Suprapubic skin (tissue), 4 donors: ENCODE results near the gene DNPH1. TPM values are rescaled to one million over a fixed set of nuclear protein-coding genes. Genes with fewer than 3 reads are reported as not detected.
A peak's percentile ranks its signal among the peaks of the same experiment; 100 is the strongest.

Source experiments
- DNase-seq, 2 donors: peaks; one replicate each; pipeline ENCODE4 v3.0.0-alpha.2; 2019; ENCODE audit warnings: low spot score in 2 of 2
- H3K27ac ChIP-seq: fragments of 200-600 bp; sonication (generic); one replicate; pipeline ENCODE4 v1.5.1; 2019
- H3K27me3 ChIP-seq: fragments of 200-600 bp; sonication (generic); one replicate; pipeline ENCODE4 v1.5.1; 2019
- H3K36me3 ChIP-seq: fragments of 200-600 bp; sonication (generic); one replicate; pipeline ENCODE4 v1.5.1; 2019
- H3K4me1 ChIP-seq: fragments of 200-600 bp; sonication (generic); one replicate; pipeline ENCODE4 v1.5.1; 2019
- H3K4me3 ChIP-seq: fragments of 200-600 bp; sonication (generic); one replicate; pipeline ENCODE4 v1.5.1; 2019; ENCODE audit warnings: mild to moderate bottlenecking
- H3K9me3 ChIP-seq: fragments of 200-600 bp; sonication (generic); one replicate; pipeline ENCODE4 v1.5.1; 2019
- CTCF ChIP-seq, 2 donors: fragments of 200-600 bp in 1 of 2; fragments of 450-650 bp in 1 of 2; sonication (generic) in 1 of 2; IDR thresholded peaks; one replicate each; pipeline ENCODE4 v1.5.1; 2016 to 2019; ENCODE audit warnings: antibody characterized with exemption in 2 of 2, mild to moderate bottlenecking in 1 of 2, moderate library complexity in 1 of 2
- EP300 ChIP-seq: sonication (generic); formaldehyde crosslinking; IDR thresholded peaks from one replicate; pipeline ENCODE4 v1.6.1; 2017; ENCODE audit warnings: antibody characterized with exemption
- POLR2A ChIP-seq, 2 donors: fragments of 450-650 bp; IDR thresholded peaks; one replicate each; pipeline ENCODE4 v1.6.1; 2017; ENCODE audit warnings: antibody characterized with exemption in 2 of 2, mild to moderate bottlenecking in 2 of 2, moderate library complexity in 2 of 2
- POLR2AphosphoS5 ChIP-seq, 3 donors: sonication (generic); formaldehyde crosslinking; IDR thresholded peaks; one replicate each; pipeline ENCODE4 v1.6.1; 2017; ENCODE audit warnings: antibody characterized with exemption in 3 of 3
- WGBS: methylation state at CpG from one replicate; pipeline ENCODE4 v1.1.5; 2018; 5-methylcytosine and 5-hydroxymethylcytosine counted together
- total RNA-seq, 4 donors: library from RNA; depleted of rRNA; stranded (reverse); fragments of >200 nt; gene quantifications; one replicate each; pipeline ENCODE4 v1.1.0, GENCODE V29; 2016

The DNPH1 gene
- total RNA-seq, 4 donors from 2014 or later = 21.9 to 88.4 (median 74.4) TPM

GRCh38 chr6:43183441-43183840 lies 45.8 kb downstream of the DNPH1 start:
- 94% methylated on average over 4 of the region's 4 CpGs for WGBS
- TF ChIP-seq POLR2AphosphoS5 (IDR thresholded peaks at IDR 0.05) (no peak), EP300 (no peak), POLR2A (IDR thresholded peaks at IDR 0.05) (no peak), CTCF (IDR thresholded peaks at IDR 0.05) (no peak)

GRCh38 chr6:43181942-43182860 lies 47.1 kb downstream of the DNPH1 start, which contains the start of gene CUL9:
TSS of gene CUL9 (plus strand) at chr6:43182196. CDS start at chr6:43184311, 2,115 bp downstream.
- WGBS = 2% methylated on average over 23 of the region's 51 CpGs
- Histone ChIP-seq H3K36me3 (peaks cover 43% of the 10 kb centered on the region), H3K4me1 (peaks cover 59% of the 10 kb centered on the region), H3K27ac (peak within 1 kb of the TSS; percentile 81), H3K4me3 (peak within 1 kb of the TSS; percentile 79), H3K27me3 (no peaks in the 10 kb centered on the region), H3K9me3 (no peaks in the 10 kb centered on the region)
- peak; percentile 91 for DNase-seq
- TF ChIP-seq POLR2A (IDR thresholded peaks at IDR 0.05) (peak in 1 of 2 donors; percentile 45), CTCF (IDR thresholded peaks at IDR 0.05) (no peak), POLR2AphosphoS5 (IDR thresholded peaks at IDR 0.05) (peak in 2 of 3 donors; percentile 74 to 97)

More at GRCh38 chr6:43183441-43183840, 45.8 kb downstream of the DNPH1 start:
- Histone ChIP-seq H3K27me3 (no peaks in the 10 kb centered on the region), H3K9me3 (no peaks in the 10 kb centered on the region), H3K4me3 (no peak overlapping the region), H3K27ac (no peak overlapping the region), H3K36me3 (peaks cover 47% of the 10 kb centered on the region), H3K4me1 (peaks cover 67% of the 10 kb centered on the region)
- no peak for DNase-seq

GRCh38 chr6:43181621-43181941 lies 47.7 kb downstream of the DNPH1 start:
- H3K36me3 ChIP-seq = peaks cover 41% of the 10 kb centered on the region
- no peaks in the 10 kb centered on the region for H3K27me3 ChIP-seq
- peaks cover 54% of the 10 kb centered on the region for H3K4me1 ChIP-seq
- 45% methylated on average over 9 of the region's 9 CpGs for WGBS
- DNase-seq = no peak
- H3K27ac ChIP-seq = peak overlapping the region; percentile 81
- no peaks in the 10 kb centered on the region for H3K9me3 ChIP-seq
- TF ChIP-seq EP300 (no peak), POLR2AphosphoS5 (IDR thresholded peaks at IDR 0.05) (no peak), POLR2A (IDR thresholded peaks at IDR 0.05) (no peak), CTCF (IDR thresholded peaks at IDR 0.05) (no peak)
- peak overlapping the region; percentile 79 for H3K4me3 ChIP-seq

GRCh38 chr6:43180985-43181384 lies 48.3 kb downstream of the DNPH1 start:
- no peak for DNase-seq
- Histone ChIP-seq H3K4me3 (no peak overlapping the region), H3K27me3 (no peaks in the 10 kb centered on the region), H3K27ac (no peak overlapping the region), H3K36me3 (peaks cover 42% of the 10 kb centered on the region), H3K4me1 (peaks cover 48% of the 10 kb centered on the region), H3K9me3 (no peaks in the 10 kb centered on the region)
- 64% methylated on average over 5 of the region's 5 CpGs for WGBS
- TF ChIP-seq POLR2A (IDR thresholded peaks at IDR 0.05) (no peak), CTCF (IDR thresholded peaks at IDR 0.05) (no peak), EP300 (no peak), POLR2AphosphoS5 (IDR thresholded peaks at IDR 0.05) (no peak)

- Histone ChIP-seq H3K27ac (no peak overlapping the region), H3K36me3 (peaks cover 40% of the 10 kb centered on the region), H3K27me3 (no peaks in the 10 kb centered on the region), H3K4me1 (peaks cover 42% of the 10 kb centered on the region), H3K9me3 (no peaks in the 10 kb centered on the region), H3K4me3 (no peak overlapping the region)
- no peak for TF ChIP-seq POLR2AphosphoS5 (IDR thresholded peaks at IDR 0.05)
- no peak for TF ChIP-seq EP300
- TF ChIP-seq CTCF (IDR thresholded peaks at IDR 0.05) = no peak
- no peak for TF ChIP-seq POLR2A (IDR thresholded peaks at IDR 0.05)
- no peak for DNase-seq
- 78% methylated on average over 7 of the region's 7 CpGs for WGBS
Observed at GRCh38 chr6:43180058-43180457, 49.2 kb downstream of the DNPH1 start.
